ENCODE data around the gene C14orf132.

DNA sequence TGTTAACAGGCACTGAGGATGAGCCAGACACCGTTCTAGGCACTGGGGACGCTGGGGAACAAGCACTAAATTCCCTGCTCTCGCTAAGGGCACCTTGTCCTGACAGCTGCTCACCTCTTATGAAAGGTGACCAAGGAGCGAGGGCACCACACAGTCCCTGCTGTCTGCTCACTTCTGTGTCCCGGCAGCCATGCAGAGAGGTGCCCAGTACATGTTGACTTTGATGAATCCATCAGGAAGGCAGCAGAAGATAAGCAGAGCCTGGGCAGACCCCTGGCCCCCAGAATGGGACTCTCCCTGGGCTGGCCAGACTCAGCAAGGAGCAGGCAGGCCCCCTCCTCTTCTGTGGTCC lies 14.1 kb downstream of the C14orf132 start:
- no peak for TF ChIP-seq POLR2A (IDR thresholded peaks at IDR 0.05)
- TF ChIP-seq, protein P1, sequence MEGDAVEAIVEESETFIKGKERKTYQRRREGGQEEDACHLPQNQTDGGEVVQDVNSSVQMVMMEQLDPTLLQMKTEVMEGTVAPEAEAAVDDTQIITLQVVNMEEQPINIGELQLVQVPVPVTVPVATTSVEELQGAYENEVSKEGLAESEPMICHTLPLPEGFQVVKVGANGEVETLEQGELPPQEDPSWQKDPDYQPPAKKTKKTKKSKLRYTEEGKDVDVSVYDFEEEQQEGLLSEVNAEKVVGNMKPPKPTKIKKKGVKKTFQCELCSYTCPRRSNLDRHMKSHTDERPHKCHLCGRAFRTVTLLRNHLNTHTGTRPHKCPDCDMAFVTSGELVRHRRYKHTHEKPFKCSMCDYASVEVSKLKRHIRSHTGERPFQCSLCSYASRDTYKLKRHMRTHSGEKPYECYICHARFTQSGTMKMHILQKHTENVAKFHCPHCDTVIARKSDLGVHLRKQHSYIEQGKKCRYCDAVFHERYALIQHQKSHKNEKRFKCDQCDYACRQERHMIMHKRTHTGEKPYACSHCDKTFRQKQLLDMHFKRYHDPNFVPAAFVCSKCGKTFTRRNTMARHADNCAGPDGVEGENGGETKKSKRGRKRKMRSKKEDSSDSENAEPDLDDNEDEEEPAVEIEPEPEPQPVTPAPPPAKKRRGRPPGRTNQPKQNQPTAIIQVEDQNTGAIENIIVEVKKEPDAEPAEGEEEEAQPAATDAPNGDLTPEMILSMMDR (IDR thresholded peaks at IDR 0.05), result no peak
- no peak for TF ChIP-seq POLR2AphosphoS5 (IDR thresholded peaks at IDR 0.05)
